Inflammatory macrophage treated with lipopolysaccharide for 4 hours (primary cell): ENCODE data around the gene ERCC5.

Source experiments
- DNase-seq: peaks from one replicate; pipeline ENCODE4 v3.0.0-alpha.2; 2020

Gene ERCC5

DNA sequence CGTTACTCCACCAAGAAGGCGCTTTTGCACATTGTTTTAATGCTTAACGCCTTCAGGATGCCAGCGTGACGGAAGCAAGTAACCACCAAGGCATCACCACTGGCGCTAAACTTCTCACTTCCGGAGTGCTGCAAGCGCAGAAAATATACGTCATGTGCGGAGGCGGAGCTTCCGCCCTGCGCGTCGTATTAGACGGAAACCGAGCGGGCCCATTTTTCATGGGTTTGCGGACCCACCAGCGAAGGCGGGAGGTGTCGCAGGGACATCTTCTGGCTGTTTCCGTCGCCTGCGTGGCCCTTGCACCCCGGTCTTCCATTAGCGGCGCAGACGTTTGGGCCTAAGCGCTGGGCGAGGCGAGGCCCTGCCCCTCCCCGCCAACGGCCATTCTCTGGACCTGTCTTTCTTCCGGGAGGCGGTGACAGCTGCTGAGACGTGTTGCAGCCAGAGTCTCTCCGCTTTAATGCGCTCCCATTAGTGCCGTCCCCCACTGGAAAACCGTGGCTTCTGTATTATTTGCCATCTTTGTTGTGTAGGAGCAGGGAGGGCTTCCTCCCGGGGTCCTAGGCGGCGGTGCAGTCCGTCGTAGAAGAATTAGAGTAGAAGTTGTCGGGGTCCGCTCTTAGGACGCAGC, at the start of gene ERCC5:
Gene ERCC5 (plus strand): TSS at position 403 of the 631 bp plus-strand sequence. CDS start 235 bp downstream, outside the sequence.
- peak; percentile 99 for DNase-seq

DNA sequence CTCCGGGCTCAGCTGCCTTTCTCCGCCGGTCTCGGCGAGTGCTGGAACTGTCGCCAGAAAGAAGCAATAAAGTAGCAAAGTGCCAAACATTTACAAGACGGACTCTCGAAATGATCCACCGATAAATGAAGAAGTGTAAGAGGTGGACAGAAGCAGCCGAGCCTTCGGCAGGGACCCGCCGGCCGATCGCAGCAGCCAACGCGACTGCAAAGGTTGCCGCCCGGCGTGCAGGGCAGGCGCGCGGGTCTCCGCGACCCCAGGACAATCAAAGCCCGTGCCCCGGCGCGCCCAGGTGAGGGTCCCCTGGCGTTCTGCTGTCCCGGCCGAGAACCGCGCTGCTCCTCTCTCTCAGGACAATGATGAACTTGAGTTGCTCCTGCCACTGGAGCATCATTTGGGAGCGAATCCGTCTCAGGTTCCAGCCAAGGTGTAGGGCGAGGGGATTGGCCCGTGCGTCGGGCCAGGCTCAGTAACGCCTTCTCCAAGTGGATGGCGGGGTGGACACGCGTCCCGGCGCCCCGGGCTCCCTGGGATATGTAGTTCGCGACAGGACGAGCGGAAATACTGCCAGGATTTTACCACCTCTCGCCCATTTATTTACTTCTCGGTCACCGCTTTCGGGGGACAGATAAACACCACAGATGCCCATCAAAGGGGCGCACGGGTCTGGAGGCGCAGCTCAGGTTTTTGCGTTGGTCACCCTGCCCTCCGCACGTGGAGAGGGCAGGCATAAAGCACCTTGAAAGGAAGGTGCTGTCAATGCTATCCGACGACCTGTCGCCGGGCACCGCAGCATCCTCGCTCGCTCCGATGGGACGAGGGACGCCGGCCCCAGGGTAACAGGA, 47.0 kb upstream of the ERCC5 start, which contains the start of the genes BIVM and POGLUT2:
Gene BIVM (plus strand): TSS at position 539 of the 845 bp plus-strand sequence. CDS start 8,149 bp downstream, outside the sequence.
Gene POGLUT2 (minus strand): TSS at position 396 of the 845 bp plus-strand sequence. CDS start 306 bp downstream, at position 90.
- DNase-seq, result peak; percentile 85

DNA sequence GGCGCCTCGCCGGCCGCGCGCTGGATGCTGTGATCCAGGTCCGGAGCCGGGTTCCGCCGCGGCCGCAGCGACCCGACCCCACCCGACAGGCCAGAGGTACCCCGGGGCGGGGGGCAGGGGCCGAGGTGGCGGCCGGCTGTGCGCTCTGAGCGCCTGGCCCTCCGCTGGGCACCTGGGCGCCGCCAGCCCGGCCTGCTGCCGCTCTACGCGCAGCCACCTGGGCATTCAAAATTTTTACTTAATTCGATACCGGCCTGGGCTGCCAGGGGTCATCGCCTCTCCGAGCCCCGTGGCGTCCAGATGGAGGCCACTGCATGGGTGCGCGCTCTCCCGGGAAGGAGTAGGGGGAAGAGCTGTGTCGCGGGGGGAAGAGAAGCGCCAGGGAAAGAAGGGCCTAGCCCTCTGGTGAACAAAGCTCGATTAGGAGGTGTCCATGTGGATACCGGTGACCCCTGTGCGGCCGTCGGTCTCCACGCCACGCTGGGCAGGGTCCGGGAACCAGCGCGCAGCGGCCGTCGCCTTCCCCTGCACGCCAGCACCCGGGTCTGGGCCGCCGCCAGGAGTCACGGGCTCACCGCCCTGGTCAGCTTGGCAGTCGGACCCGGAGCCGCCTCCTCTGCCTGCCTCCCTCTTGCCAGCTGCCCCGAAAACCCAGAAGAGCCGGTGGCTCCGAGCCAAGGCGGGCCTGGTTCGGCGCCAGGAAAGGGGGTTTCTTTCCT, 46.2 kb upstream of the ERCC5 start:
- DNase-seq, result peak; percentile 8

DNA sequence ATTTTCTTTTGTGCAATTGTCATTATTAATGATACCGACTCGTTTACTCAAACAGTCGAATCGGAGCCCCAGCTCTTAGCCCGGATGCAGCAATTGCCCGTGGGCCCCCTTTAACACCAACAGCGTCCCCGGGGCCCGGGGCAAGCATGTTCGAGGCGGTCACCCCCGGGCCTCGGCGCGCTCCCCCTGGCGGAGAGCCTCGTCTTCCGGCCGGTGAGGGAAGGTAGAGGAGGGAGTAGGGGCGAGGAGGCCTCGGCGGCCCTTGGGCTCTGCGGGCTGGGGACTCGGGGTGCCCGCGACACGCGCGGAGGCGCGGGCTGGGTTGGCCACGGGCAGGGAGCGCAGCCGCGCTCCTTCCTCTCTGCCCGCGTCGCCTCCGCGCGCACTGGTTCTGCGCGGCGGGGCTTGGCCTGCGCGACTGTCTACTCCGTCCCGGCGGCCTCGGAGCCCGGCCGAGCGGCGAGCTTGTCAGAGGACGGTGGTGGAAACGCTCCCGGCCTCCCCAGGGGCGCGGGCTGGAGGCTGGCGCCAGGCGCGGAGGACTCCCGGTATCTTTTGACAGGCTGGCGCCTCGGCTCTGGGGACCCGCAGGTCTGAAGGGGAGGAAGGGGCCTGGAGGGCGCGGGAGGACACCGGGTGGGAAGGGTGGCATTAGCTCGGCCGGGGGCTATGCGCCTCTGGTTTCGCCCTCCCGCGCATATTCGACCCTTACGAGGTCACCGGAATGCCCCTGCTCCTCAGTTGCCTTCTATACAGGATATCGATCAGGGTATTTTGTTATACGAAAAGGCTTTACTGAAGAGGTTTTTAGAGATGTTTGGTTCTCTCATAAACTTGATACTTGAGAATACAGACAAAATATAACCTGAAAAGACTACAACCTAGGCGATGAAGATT, 45.4 kb upstream of the ERCC5 start:
- DNase-seq, result peak; percentile 76

DNA sequence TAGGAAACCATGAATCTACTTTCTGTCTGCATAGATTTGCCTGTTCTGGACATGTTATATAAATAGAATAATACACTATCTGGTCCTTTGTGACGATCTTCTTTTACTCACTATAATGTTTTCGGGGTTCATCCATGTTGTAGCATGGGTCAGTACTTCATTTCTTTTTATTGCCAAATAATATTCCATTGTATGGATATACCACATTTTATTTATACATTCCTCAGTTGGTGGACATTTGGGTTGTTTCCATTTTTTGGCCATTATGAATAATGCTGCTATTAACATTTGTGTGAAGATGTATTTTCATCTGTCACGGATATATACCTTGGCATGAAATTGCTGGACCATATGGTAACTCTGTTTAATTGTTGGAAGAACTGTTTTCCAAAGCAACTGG, 40.2 kb upstream of the ERCC5 start:
- no peak for DNase-seq

DNA sequence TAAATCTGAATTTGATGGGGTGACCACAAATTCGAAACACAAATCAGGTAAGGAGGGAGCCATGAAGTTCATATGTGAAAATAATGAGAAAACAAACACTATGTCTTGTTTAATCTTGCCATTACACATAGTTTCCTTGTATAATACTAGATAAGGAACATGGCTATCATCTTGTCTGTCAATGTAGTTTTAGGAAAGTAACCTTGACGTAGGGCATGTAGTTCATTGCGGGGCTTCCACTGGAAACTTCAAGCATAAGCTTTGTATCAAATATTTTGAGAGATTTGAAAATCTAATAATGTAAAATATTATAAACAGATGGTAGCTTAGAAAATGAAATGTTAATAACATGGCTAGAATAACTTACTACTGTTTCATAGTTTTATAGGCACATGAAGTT, 38.1 kb upstream of the ERCC5 start:
- DNase-seq, result no peak

DNA sequence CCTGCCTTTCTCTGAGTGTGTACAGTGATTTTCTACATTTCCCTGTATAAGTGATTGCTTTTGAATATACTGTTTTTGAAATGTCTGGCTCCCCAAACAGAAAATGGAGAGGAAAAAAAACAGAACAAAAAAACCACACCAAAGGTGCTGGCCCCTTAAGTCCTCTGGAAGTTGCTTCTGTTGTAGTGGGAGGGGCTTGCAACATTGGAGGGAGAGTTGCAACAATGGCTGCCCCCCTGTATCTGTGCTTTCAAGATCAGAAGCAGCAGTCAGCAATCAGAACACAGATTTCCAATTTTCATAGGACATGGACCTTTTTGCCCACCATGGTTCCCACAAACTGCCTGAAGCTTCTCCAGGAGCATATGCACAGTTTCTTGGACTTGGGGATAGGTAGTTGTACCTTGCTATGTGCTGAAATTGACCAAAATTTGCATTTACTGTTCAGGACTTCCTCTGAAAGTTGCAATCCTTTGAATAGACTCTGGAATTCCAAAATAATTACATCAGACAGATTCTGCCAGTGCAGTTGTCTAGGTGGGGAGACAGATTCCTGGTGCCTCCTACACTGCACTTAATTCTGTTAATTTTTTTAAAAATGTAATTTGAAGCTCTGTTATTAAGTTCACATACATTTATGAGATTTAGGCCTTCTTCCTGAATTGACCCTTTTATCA, 33.1 kb upstream of the ERCC5 start:
- no peak for DNase-seq

DNA sequence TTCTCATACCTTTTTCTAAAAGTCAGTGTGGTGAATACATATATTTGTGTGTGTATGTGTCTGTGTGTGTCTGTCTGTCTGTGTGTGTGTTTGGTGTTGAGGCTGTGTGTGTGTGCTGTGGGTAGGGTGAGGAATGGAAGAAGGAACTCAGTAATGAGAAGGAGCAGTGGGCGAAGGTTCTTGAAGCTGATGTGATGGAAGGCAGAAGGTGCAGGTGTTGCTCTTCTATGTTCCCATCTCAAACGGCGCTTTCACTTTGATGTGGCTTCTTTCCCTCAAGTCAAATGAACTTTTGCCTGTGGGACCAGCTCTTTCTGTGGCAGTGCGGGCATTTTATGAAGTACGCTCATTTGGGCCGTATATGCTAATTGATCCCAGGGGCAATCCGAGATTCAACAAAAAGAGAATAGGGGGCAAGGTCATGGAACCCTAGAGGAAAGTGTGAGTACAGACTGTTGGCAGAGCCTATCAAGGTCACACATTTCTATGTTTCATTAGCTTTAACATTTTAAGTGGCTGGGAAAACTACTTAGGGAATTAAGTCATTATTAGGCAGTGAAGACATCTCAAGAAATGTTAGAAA, 31.7 kb upstream of the ERCC5 start:
- DNase-seq, result no peak

DNA sequence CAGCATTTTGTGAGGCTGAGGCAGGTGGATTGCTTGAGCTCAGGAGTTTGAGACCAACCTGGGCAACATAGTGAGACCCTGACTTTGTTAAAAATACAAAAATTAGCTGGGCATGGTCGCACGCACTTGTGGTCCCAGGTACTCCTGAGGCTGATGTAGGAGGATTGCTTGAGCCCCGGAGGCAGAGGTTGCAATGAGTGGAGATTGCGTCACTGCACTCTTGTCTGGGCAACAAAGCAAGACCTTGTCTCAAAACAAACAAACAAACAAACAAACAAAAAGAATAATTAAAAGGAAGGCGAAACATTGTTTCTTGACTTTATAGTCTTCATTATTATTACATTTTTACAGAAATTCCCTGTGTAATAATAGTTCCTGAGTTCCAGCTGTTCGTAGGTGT, 31.0 kb upstream of the ERCC5 start:
- no peak for DNase-seq

DNA sequence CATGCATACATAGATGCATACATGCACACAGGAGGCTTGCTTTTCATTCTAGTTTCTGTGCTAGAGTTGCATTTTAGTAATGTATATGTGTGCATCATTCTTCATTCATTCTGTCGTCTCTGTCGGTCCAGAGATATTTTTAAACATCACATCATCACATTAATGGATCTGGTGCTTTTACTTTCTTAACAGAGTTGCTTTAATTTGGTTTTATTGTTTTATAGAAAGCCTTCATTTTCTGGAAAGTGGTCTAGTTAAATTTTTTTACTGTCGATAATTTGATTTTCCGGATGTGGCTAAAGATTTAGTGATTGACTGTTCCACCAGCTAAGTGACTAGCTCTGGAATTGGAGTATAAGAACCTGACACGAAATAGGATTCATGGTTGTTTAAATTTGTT, 30.0 kb upstream of the ERCC5 start:
- DNase-seq, result no peak

DNA sequence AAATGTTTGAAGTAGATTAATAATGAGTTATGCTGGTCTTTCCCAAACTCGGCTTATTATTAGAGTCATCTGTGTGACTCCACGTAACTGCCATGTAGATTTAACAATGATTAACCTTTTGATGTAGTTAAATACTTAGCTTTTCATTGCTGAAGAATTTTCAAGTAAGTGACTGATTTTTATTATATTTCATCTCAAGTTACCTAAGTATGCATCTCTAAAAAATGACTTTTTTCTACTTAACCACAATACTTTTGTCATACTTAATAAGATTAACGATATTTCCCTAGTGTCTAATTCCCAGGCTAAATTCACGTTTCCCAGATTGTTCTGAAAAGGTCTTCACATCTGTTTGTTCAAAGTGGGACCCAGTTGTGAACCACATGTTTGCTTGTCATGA, 29.1 kb upstream of the ERCC5 start:
- DNase-seq, result no peak

DNA sequence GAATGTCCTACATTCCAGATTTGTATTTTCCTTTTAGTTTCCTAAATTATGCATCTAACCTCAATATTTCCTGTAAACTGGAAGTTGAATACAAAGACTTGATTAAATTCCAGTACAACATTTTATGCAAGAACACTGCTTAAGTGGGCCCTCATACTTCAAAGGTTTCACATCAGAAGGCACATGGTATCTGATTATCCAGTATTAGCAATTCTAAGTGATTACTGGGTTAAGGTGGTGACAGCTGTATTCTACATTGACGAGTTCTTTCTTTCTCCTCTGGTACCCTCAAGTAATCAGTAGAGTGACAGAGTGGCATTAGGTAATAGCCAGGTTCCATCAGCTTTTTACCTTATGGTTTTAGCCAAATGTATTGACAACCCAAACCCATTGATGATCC, 28.6 kb upstream of the ERCC5 start:
- DNase-seq, result no peak

DNA sequence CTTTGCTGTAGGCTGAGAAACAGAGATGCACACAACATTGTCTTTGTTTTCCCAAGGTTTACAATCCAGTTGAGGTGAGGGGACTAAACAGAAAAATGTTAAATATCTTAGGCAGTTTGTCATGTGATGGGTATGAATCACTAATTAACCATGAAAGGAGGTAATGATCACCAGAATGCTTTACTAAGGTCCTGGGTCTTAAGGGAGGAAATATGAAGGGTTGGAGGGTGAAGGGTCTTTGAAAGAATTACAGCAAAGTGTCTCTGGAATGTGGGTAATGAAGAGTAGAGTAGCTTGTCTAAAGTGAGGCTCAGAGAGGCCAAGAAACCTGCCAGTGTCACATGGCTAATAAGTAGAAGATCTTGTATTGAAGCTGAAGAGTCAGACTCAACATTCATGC, 27.9 kb upstream of the ERCC5 start:
- no peak for DNase-seq

DNA sequence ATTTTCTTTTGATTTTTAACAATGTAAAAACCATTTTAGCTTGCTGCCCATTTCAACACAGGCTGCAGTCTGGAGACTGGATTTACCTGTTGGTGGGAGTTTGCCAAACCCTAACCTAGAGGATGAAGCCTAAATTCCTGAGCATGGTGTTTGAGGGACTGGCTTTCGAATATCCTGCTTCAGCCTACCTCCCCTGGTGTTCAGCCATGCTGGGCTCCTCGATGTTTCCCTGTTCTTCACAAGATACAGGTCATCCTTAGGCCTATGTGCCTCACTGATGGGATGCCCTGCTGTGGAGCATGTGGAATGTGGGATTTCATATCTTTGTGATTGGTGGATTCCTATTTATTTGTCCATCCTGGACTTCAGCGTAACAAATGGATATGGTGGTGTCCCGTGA, 20.4 kb upstream of the ERCC5 start:
- DNase-seq, result no peak

DNA sequence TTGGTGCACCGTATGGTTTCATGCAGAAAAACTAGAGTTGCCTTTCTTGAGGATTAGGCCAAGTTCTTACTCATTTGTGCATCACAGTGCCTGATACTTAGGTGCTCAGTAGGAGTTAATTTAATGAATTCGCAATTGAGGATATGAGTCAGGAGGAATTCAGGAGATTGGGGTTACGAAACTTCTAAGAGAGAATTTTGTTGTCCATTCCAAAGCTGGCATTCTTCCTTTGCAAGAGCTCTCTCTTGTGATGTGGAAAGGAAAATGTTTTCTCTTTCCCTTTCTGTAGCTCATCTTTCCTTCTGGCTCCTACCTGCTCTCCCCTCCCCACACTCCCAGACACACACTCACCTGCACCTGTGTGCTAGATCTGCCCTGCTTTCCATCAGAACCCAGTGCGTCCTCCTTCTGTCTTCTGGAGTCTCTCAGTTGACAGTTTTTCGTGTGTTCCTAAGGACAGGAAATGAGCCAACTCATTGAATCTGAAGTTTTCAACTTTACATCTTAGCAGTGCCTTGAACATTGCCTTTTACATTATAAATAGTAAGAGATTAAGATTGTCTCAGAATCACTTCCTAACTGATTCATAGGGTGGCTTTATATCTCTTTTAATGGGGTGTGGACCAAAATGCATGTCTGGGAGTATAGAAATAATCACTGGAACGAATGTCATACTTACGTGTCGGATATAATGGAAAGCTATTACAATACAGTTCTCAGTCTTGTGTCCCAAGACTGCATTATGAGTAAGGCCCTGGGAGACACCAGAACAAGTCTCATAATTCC, 19.7 kb upstream of the ERCC5 start:
- DNase-seq, result no peak

DNA sequence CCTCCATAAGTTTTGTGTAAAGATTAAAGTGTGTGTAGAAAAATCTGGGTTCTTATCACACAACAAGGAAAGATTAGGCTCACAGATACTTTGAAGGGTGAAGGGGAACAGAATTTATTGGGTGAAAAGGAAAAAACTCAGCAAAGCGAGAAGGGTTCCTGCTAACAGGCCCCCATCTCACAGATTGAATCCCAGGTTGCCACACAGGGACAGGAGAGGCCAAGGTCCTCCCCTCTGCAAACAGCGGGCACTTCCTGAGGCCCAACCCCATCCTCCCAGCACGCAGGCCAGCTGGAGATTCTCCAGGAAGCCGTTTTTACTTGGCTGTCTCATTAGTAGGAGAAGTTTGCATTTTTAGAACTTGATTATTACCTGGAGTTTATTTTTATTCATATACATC, 15.2 kb upstream of the ERCC5 start:
- DNase-seq, result no peak

DNA sequence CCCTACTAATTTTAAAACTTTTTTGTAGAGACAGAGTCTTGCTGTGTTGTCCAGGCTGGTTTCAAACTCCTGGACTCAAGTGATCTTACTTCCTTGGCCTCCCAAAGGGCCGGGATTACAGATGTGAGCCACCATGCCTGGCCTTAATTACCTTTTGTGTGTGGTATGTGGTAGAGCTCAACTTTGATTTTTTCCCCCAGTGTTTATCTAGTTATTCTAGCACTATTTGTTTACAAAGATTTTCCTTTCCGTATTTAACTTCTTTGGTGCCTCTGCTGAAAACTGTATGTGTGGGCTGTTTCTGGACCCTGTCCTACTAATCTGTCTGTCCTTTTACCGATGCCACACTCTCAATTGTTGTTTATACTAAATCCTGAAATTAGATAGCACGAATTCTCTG, 9.4 kb upstream of the ERCC5 start:
- no peak for DNase-seq

DNA sequence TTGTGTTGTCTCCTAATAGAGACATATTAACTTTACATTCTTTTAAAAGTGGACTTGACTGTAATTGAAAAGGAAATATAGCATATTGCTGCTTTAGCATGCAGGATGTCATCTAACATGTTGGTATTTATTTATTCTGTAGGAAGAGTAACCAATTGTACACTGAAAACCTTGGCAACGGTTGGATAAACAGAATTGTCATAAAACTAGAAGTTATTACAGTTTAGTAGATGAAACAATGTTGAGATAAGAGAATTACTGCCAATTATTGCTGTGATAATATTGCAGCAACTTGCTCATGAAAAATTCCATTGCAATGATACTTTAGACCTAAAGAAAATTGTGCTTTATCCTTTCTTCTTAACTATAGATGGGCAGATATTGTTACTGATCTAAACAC, 7.6 kb upstream of the ERCC5 start:
- no peak for DNase-seq

DNA sequence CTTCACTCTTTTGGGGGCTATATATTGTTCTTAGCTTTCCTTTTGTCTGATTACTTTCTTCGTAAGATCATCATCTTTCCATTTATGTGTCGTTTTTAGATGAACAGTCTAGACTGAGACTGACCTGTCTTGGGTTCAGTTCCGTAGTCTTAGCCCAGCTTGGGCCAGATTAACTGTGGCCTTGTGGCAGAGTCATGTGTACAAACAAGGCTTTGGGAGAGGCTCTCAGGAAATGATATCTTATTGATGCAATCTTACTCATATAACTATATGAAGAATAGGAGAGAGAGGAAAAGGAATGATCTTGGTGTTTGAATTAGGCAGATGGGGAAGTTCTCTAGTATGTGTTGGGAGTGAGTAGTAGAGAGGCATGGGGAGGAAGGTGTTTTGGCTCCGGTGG, 6.8 kb upstream of the ERCC5 start:
- no peak for DNase-seq

DNA sequence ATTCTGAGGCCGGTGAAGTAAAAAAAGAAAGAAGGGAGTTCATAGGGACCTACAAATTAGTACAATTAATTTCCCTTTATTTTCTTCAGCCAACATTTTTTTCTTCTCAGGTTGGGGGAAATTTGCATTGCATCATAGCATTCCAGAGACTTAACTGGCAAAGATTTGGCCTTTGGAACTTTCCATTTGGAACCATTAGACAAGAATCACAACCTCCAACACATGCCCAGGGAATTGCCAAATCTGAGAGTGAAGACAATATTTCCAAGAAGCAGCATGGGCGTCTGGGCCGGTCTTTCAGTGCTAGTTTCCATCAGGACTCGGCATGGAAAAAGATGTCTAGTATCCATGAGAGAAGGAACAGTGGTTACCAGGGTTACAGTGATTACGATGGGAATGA, 6.4 kb upstream of the ERCC5 start:
- DNase-seq, result no peak

DNA sequence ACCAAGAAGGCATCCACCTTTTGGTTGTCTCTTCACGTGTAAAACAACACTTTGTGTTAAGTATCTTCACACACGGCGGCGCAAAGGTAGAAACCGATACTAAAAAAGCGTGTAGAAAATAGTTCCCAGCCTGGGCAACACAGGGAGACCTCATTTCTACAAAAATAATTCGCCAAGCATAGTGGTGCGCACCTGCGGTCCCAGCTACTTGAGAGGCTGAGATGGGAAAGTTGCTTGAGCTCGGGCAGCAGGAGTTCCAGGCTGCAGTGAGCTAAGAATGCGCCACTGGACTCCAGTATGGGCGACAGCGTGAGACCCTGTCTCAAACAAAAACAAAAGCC, 573 bp upstream of the ERCC5 start:
- DNase-seq, result no peak
